Measurements from ENCODE around the gene SLC31A1. TPM values are rescaled to one million over a fixed set of nuclear protein-coding genes. Genes with fewer than 3 reads are reported as not detected.
"Not testable (repeated sequence)": the region's sequence is repeated elsewhere in the genome, so short reads cannot be mapped to it uniquely, and the experiment has no call there.

The SLC31A1 gene
- total and polyA plus RNA-seq, 2 of the 13 experiments (the other 11 are each of a cell fraction or from before 2014, with no cell fraction given), result 62.9 to 70.0 TPM

GRCh38 chr9:113246928-113247327 is 25.6 kb downstream of the SLC31A1 start (continued):
- TF ChIP-seq BRF2 (CRISPR knock-in tag; IDR thresholded peaks at IDR 0.05) (no peak), AKNA (CRISPR knock-in tag; IDR thresholded peaks at IDR 0.05; ENCODE audit: borderline replicate concordance) (no peak), ZHX1 (CRISPR knock-in tag; IDR thresholded peaks at IDR 0.05; ENCODE audit: low read depth) (no peak)

GRCh38 chr9:113247640-113248039 is 26.3 kb downstream of the SLC31A1 start:
- no peaks in the 10 kb centered on the region for H3K9me3 ChIP-seq (ENCODE audit: low read length)
- BruUV-seq (replicated peaks), result no TSS peak
- CTCF ChIA-PET (ENCODE audit: low intra/inter-chr PET ratio, low total read pairs), result no interaction called here
- H3K27me3 ChIP-seq (ENCODE audit: control insufficient read depth in 1 of 2, insufficient read depth in 2 of 2, low read length in 2 of 2), result no peaks in the 10 kb centered on the region
- intact Hi-C loops (cut with micrococcal nuclease; ENCODE audit: unreplicated experiment) (no loop called here), in situ Hi-C loops (cut with HindIII; ENCODE audit: extremely low pct_ligation_motif_present, low pct_unique_long_range_greater_than_20kb) (no loop called here)
- H2AFZ ChIP-seq (ENCODE audit: low read length), result no peak overlapping the region
- FAIRE-seq, result no peak
- H3K36me3 ChIP-seq (replicated peaks in 1 of 2; ENCODE audit: control insufficient read depth in 1 of 2, insufficient read depth in 2 of 2, low read length in 2 of 2), result peaks cover 2 to 4% of the 10 kb centered on the region in 2 experiments; a peak in 3 of 5 replicates
- H3K9ac ChIP-seq (ENCODE audit: insufficient read depth, low read depth, low read length), result no peak overlapping the region
- no peak for ATAC-seq
- peaks cover 44% of the 10 kb centered on the region for H3K79me2 ChIP-seq (ENCODE audit: insufficient read depth, low read length)
- peaks cover 17% of the 10 kb centered on the region for H4K20me1 ChIP-seq (ENCODE audit: insufficient read depth, low read length)
- no peak overlapping the region for H3K4me2 ChIP-seq (ENCODE audit: low read depth, low read length)
- TF ChIP-seq GABPB1 (CRISPR knock-in tag; IDR thresholded peaks at IDR 0.05) (no peak), LCORL (IDR thresholded peaks at IDR 0.05) (0 out of 2 replicates have a peak, but pooled peaks have one; percentile 51), LCORL (CRISPR knock-in tag; IDR thresholded peaks at IDR 0.05) (no peak)
- no peak for DNase-seq (ENCODE audit: low spot score)
- H3K27ac ChIP-seq (ENCODE audit: extremely low read length, insufficient read depth, low read length), result no peak overlapping the region
- no peak overlapping the region for H3K4me3 ChIP-seq (replicated peaks in 1 of 3; ENCODE audit: insufficient read depth in 1 of 3, low read depth in 2 of 3, low read length in 3 of 3)
- no peaks in the 10 kb centered on the region for H3K4me1 ChIP-seq (ENCODE audit: insufficient read depth, low read length)
- POLR2A ChIA-PET, result no interaction called here

GRCh38 chr9:113249661-113250060 is 28.3 kb downstream of the SLC31A1 start:
- CTCF ChIA-PET (ENCODE audit: low intra/inter-chr PET ratio, low total read pairs); H3K36me3 ChIP-seq (replicated peaks in 1 of 2; ENCODE audit: control insufficient read depth in 1 of 2, insufficient read depth in 2 of 2, low read length in 2 of 2); H3K27ac ChIP-seq (ENCODE audit: extremely low read length, insufficient read depth, low read length); H3K4me3 ChIP-seq (replicated peaks in 1 of 3; ENCODE audit: insufficient read depth in 1 of 3, low read depth in 2 of 3, low read length in 3 of 3); BruUV-seq (replicated peaks); H3K27me3 ChIP-seq (ENCODE audit: control insufficient read depth in 1 of 2, insufficient read depth in 2 of 2, low read length in 2 of 2); DNase-seq (ENCODE audit: low spot score); H3K9me3 ChIP-seq (ENCODE audit: low read length); H2AFZ ChIP-seq (ENCODE audit: low read length); intact Hi-C loops (cut with micrococcal nuclease; ENCODE audit: unreplicated experiment); H4K20me1 ChIP-seq (ENCODE audit: insufficient read depth, low read length); in situ Hi-C loops (cut with HindIII; ENCODE audit: extremely low pct_ligation_motif_present, low pct_unique_long_range_greater_than_20kb); H3K9ac ChIP-seq (ENCODE audit: insufficient read depth, low read depth, low read length); ATAC-seq; POLR2A ChIA-PET; FAIRE-seq; H3K4me1 ChIP-seq (ENCODE audit: insufficient read depth, low read length); H3K4me2 ChIP-seq (ENCODE audit: low read depth, low read length): not testable (repeated sequence)
- H3K79me2 ChIP-seq (ENCODE audit: insufficient read depth, low read length), result peaks cover 30% of the 10 kb centered on the region
- WGBS (ENCODE audit: low lambda C conversion rate), result 92% methylated on average over 2 of the region's 2 CpGs

Data from HepG2 (cell line).